ENCODE results near the gene CCDC188.

GRCh38 chr22:20127869-20128618 lies 22.8 kb downstream of the CCDC188 start:
- TF ChIP-seq CTCF (IDR thresholded peaks at IDR 0.05) (no peak), POLR2A (IDR thresholded peaks at IDR 0.05) (no peak)

Data from adrenal gland (tissue), 5 donors.